GM12878 (cell line): Measurements from ENCODE around the gene DCC. TPM values are rescaled to one million over a fixed set of nuclear protein-coding genes. Genes with fewer than 3 reads are reported as not detected.

Source experiments
- ATAC-seq: fragments of 200-7000 bp; cut with Tn5 transposase; 3 replicates; pipeline ENCODE4 v1.9.1; 2020; ENCODE audit warnings: mild to moderate bottlenecking, moderate library complexity
- BruUV-seq: library from RNA; stranded (reverse); fragments of 400-500 nt; replicated peaks from 2 replicates; lab custom pipeline; 2021; lab: Mats Ljungman, UMichigan
- CTCF ChIA-PET: fragments of 300-600 bp; sonication (Branson Sonifier 250); formaldehyde crosslinking; extraction: SDS; loops from one replicate; lab custom pipeline; 2021; ENCODE audit warnings: inconsistent platforms; lab: Yijun Ruan, JAX
- POLR2A ChIA-PET: fragments of 350-600 bp; formaldehyde crosslinking; extraction: SDS; loops from one replicate; lab custom pipeline; 2021; ENCODE audit warnings: inconsistent platforms; lab: Charles Lee
- RAD21 ChIA-PET: fragments of 300-600 bp; sonication (Branson Sonifier 250); formaldehyde crosslinking; loops from one replicate; lab custom pipeline; 2023; ENCODE audit warnings: antibody characterized with exemption; ENCODE audit not compliant: unreplicated experiment; lab: Charles Lee
- SMC1A ChIA-PET: fragments of 300-600 bp; sonication (Branson Sonifier 250); formaldehyde crosslinking; loops from one replicate; lab custom pipeline; 2023; ENCODE audit not compliant: unreplicated experiment, uncharacterized antibody; lab: Charles Lee
- DNase-seq: peaks from one replicate; pipeline ENCODE4 v3.0.0-alpha.2; 2011; ENCODE audit warnings: low read depth, low spot score
- FAIRE-seq: peaks from 3 replicates; lab custom pipeline; 2011; peaks lifted over from hg19 to GRCh38; lab: Jason Lieb, UNC
- H2AFZ ChIP-seq: 2 replicates; pipeline ENCODE4 v1.6.0; 2011; ENCODE audit warnings: low read depth, low read length, control low read depth; ENCODE audit not compliant: control insufficient read depth
- H3K27ac ChIP-seq: 2 replicates; pipeline ENCODE4 v1.5.1; 2011; ENCODE audit warnings: control low read depth; ENCODE audit not compliant: control insufficient read depth, insufficient read depth
- H3K27me3 ChIP-seq, 2 experiments: replicated peaks in 1 of 2; 2 replicates each; pipeline versions ENCODE4 v1.6.0 to v1.6.1; 2011; ENCODE audit warnings: low read length in 1 of 2; ENCODE audit not compliant: control insufficient read depth in 2 of 2, insufficient read depth in 2 of 2
- H3K36me3 ChIP-seq, 2 experiments: 2 replicates each; pipeline ENCODE4 v1.5.1; 2011; ENCODE audit warnings: low read length in 1 of 2; ENCODE audit not compliant: control insufficient read depth in 2 of 2, insufficient read depth in 2 of 2
- H3K4me1 ChIP-seq: 2 replicates; pipeline ENCODE4 v1.6.1; 2011; ENCODE audit warnings: mild to moderate bottlenecking, low read length, moderate library complexity, mixed read lengths; ENCODE audit not compliant: control insufficient read depth, insufficient read depth
- H3K4me2 ChIP-seq: 2 replicates; pipeline ENCODE4 v1.6.0; 2011; ENCODE audit warnings: control low read depth; ENCODE audit not compliant: control insufficient read depth, insufficient read depth
- H3K4me3 ChIP-seq: fragments of 200-600 bp; sonication (generic); 2 replicates; pipeline ENCODE4 v1.5.1; 2016
- H3K79me2 ChIP-seq: 2 replicates; pipeline ENCODE4 v1.6.0; 2011; ENCODE audit warnings: low read length; ENCODE audit not compliant: control insufficient read depth, insufficient read depth
- H3K9ac ChIP-seq: 2 replicates; pipeline ENCODE4 v1.8.0; 2011; ENCODE audit warnings: low read length, control low read depth, mixed read lengths; ENCODE audit not compliant: control insufficient read depth, insufficient read depth
- H3K9me3 ChIP-seq: replicated peaks from 3 replicates; pipeline ENCODE4 v1.5.1; 2011; ENCODE audit warnings: mild to moderate bottlenecking, low read length; ENCODE audit not compliant: control insufficient read depth, insufficient read depth
- H4K20me1 ChIP-seq: 2 replicates; pipeline ENCODE4 v1.6.0; 2011; ENCODE audit not compliant: control insufficient read depth, insufficient read depth
- BACH1 ChIP-seq: fragments of 450-650 bp; IDR thresholded peaks from 2 replicates; pipeline ENCODE4 v1.6.1; 2017; ENCODE audit warnings: mild to moderate bottlenecking, borderline replicate concordance
- ETV6 ChIP-seq, 2 experiments: fragments of 450-650 bp in 1 of 2; IDR thresholded peaks in 1 of 2; conservative IDR thresholded peaks in 1 of 2; 2 replicates each; pipeline ENCODE4 v1.6.1; 2014; ENCODE audit warnings: antibody characterized with exemption in 1 of 2, borderline replicate concordance in 1 of 2, low read depth in 1 of 2, mild to moderate bottlenecking in 1 of 2, moderate library complexity in 1 of 2
- RBBP5 ChIP-seq: fragments of 200-600 bp; sonication (generic); conservative IDR thresholded peaks from 2 replicates; pipeline ENCODE4 v1.6.1; 2016
- SIN3A ChIP-seq: IDR thresholded peaks from 2 replicates; pipeline ENCODE4 v1.6.1; 2012; ENCODE audit warnings: low read depth, low read length, improper control_type of control experiment
- SREBF2 ChIP-seq: IDR thresholded peaks from 2 replicates; pipeline ENCODE4 v1.6.1; 2012; ENCODE audit warnings: mild to moderate bottlenecking, low read length
- ZNF384 ChIP-seq: IDR thresholded peaks from 2 replicates; pipeline ENCODE4 v1.6.1; 2012; ENCODE audit warnings: low read depth, mild to moderate bottlenecking, low read length, improper control_type of control experiment, borderline replicate concordance
- ZNF622 ChIP-seq: fragments of 450-650 bp; IDR thresholded peaks from 2 replicates; pipeline ENCODE4 v1.6.1; 2017; ENCODE audit warnings: mild to moderate bottlenecking, inconsistent platforms
- WGBS: methylation state at CpG from one replicate; pipeline ENCODE4 v1.1.6; 2016; ENCODE audit warnings: low lambda C conversion rate; ENCODE audit not compliant: insufficient replicate concordance, insufficient coverage; ENCODE audit errors: missing lambda C conversion rate; 5-methylcytosine and 5-hydroxymethylcytosine counted together
- in situ Hi-C: fragments of 300-500 bp; cut with MboI; formaldehyde crosslinking; loops from 9 replicates; pipeline ENCODE4 v1.14.3; 2018; ENCODE audit warnings: mixed read lengths
- intact Hi-C: fragments of 100-400 bp; cut with micrococcal nuclease; formaldehyde crosslinking; loops from one replicate; pipeline ENCODE4 v1.14.2; 2022; ENCODE audit not compliant: unreplicated experiment
- polyA plus RNA-seq, 11 experiments: library from polyadenylated mRNA; depleted of rRNA in 4 of 11; unstranded in 6 of 11; stranded (reverse) in 5 of 11; fragments of >200 nt; fragmentation: Nextera tagmentation in 4 of 11; fragmentation: Illumina TruSeq in 1 of 11; extraction: Ambion mirVana in 4 of 11; extraction: Trizol in 1 of 11; gene quantifications; 1 replicate in 1 of 11; 2 replicates in 10 of 11; pipeline versions ENCODE4 v1.2.1 to v1.2.3, GENCODE V29; 2011 to 2016; ENCODE audit warnings: inconsistent platforms in 2 of 11, missing spikeins in 2 of 11, low read depth in 1 of 11
- total RNA-seq, 4 experiments: library from RNA; depleted of rRNA in 3 of 4; stranded (reverse); fragments of >200 nt in 3 of 4; fragmentation: Illumina TruSeq in 1 of 4; extraction: Trizol in 1 of 4; gene quantifications; 2 replicates each; pipeline versions ENCODE4 v1.2.1 to v1.2.3, GENCODE V29; 2013 to 2021
- TF ChIP-seq, protein P1 (sequence below): fragments of 450-650 bp; formaldehyde crosslinking; IDR thresholded peaks from 2 replicates; pipeline ENCODE4 v1.4.0; 2022; ENCODE audit warnings: mild to moderate bottlenecking, moderate library complexity
- TF ChIP-seq, protein P2 (sequence below): IDR thresholded peaks from 2 replicates; pipeline ENCODE4 v1.6.1; 2012; ENCODE audit warnings: low read depth, low read length, improper control_type of control experiment
- TF ChIP-seq, protein P3 (sequence below): fragments of 450-650 bp; IDR thresholded peaks from 2 replicates; pipeline ENCODE4 v1.6.1; 2017; ENCODE audit warnings: mild to moderate bottlenecking, moderate library complexity

DCC gene
- total and polyA plus RNA-seq, 10 of the 15 experiments (the other 5 are each of a cell fraction or from before 2014, with no cell fraction given) = 0.01 TPM; not detected in 9

DNA sequence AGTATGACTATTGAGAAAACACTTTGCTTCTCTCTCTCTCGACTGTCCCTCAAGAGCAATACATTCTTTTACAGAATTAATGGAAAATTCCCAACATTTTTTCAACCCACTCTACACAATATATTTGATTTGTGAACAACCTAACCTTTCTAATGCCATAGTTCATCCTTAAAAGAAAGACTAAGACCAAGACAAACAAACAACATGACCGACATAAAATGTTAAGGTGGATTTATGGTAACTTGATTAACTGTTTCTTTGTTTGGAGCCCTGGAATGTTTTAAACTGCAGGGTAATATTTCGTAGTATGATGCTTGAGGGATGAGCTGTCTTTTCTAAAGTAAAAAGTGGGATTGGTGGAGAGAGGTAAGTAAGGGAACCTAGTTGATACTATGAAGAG lies 1146.3 kb downstream of the DCC start (continued):
- TF ChIP-seq, protein P1, sequence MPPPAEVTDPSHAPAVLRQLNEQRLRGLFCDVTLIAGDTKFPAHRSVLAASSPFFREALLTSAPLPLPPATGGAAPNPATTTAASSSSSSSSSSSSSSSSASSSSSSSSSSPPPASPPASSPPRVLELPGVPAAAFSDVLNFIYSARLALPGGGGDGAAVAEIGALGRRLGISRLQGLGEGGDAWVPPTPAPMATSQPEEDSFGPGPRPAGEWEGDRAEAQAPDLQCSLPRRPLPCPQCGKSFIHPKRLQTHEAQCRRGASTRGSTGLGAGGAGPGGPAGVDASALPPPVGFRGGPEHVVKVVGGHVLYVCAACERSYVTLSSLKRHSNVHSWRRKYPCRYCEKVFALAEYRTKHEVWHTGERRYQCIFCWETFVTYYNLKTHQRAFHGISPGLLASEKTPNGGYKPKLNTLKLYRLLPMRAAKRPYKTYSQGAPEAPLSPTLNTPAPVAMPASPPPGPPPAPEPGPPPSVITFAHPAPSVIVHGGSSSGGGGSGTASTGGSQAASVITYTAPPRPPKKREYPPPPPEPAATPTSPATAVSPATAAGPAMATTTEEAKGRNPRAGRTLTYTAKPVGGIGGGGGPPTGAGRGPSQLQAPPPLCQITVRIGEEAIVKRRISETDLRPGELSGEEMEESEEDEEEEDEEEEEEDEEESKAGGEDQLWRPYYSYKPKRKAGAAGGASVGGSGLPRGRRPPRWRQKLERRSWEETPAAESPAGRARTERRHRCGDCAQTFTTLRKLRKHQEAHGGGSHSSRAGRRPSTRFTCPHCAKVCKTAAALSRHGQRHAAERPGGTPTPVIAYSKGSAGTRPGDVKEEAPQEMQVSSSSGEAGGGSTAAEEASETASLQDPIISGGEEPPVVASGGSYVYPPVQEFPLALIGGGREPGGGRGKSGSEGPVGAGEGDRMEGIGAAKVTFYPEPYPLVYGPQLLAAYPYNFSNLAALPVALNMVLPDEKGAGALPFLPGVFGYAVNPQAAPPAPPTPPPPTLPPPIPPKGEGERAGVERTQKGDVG (CRISPR knock-in tag) = no peak

DNA sequence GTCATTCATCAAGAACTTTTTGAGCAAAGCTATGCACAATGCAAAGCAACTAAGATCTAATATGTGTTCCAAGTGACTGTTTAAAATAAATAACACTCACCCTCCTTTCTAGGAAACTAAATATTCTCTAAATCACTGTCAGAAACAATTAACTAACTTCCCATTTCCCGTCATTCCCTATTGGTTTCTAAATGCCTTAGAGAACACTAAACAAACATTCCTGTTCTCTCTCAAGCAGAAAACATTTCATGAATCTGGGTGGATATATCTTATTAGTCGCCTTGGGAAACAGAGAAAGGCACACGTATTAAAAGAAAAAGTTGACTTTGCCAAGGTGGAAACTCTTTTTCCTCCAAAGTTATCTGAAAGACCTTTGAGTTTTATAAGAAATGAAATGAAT lies 1149.3 kb downstream of the DCC start:
- Histone ChIP-seq H3K9me3 (no peaks in the 10 kb centered on the region), H3K4me3 (no peak overlapping the region), H3K4me1 (no peaks in the 10 kb centered on the region), H3K79me2 (no peaks in the 10 kb centered on the region), H3K9ac (no peak overlapping the region), H3K27me3 (no peaks in the 10 kb centered on the region), H3K27ac (no peak overlapping the region), H3K4me2 (no peak overlapping the region), H3K36me3 (no peaks in the 10 kb centered on the region), H2AFZ (no peak overlapping the region), H4K20me1 (no peaks in the 10 kb centered on the region)
- no peak for DNase-seq
- CTCF ChIA-PET = no interaction called here
- intact Hi-C loops (no loop called here), in situ Hi-C loops (no loop called here)
- SMC1A ChIA-PET = no interaction called here
- FAIRE-seq = no peak
- POLR2A ChIA-PET = no interaction called here
- no TSS peak for BruUV-seq
- 19% methylated on average over 3 of the region's 3 CpGs for WGBS
- TF ChIP-seq, protein P2, sequence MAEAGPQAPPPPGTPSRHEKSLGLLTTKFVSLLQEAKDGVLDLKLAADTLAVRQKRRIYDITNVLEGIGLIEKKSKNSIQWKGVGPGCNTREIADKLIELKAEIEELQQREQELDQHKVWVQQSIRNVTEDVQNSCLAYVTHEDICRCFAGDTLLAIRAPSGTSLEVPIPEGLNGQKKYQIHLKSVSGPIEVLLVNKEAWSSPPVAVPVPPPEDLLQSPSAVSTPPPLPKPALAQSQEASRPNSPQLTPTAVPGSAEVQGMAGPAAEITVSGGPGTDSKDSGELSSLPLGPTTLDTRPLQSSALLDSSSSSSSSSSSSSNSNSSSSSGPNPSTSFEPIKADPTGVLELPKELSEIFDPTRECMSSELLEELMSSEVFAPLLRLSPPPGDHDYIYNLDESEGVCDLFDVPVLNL = no peak
- TF ChIP-seq SREBF2 (no peak), BACH1 (no peak), SIN3A (no peak), ZNF384 (no peak), RBBP5 (no peak), ZNF622 (no peak), ETV6 (conservative IDR thresholded peaks at IDR 0.05 in 1 of 2, IDR thresholded peaks at IDR 0.05 in 1 of 2; ENCODE audit: borderline replicate concordance in 1 of 2, low read depth in 1 of 2) (no peak)
- TF ChIP-seq, protein P3, sequence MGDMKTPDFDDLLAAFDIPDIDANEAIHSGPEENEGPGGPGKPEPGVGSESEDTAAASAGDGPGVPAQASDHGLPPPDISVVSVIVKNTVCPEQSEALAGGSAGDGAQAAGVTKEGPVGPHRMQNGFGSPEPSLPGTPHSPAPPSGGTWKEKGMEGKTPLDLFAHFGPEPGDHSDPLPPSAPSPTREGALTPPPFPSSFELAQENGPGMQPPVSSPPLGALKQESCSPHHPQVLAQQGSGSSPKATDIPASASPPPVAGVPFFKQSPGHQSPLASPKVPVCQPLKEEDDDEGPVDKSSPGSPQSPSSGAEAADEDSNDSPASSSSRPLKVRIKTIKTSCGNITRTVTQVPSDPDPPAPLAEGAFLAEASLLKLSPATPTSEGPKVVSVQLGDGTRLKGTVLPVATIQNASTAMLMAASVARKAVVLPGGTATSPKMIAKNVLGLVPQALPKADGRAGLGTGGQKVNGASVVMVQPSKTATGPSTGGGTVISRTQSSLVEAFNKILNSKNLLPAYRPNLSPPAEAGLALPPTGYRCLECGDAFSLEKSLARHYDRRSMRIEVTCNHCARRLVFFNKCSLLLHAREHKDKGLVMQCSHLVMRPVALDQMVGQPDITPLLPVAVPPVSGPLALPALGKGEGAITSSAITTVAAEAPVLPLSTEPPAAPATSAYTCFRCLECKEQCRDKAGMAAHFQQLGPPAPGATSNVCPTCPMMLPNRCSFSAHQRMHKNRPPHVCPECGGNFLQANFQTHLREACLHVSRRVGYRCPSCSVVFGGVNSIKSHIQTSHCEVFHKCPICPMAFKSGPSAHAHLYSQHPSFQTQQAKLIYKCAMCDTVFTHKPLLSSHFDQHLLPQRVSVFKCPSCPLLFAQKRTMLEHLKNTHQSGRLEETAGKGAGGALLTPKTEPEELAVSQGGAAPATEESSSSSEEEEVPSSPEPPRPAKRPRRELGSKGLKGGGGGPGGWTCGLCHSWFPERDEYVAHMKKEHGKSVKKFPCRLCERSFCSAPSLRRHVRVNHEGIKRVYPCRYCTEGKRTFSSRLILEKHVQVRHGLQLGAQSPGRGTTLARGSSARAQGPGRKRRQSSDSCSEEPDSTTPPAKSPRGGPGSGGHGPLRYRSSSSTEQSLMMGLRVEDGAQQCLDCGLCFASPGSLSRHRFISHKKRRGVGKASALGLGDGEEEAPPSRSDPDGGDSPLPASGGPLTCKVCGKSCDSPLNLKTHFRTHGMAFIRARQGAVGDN = no peak
- no peak for ATAC-seq
- RAD21 ChIA-PET = no interaction called here
